Measurements from ENCODE around the gene NEXN. TPM values are rescaled to one million over a fixed set of nuclear protein-coding genes. Genes with fewer than 3 reads are reported as not detected.

NEXN gene
- total RNA-seq, 2 donors from 2014 or later: 1.0 to 10.9 TPM

GRCh38 chr1:77873461-77873860, 15.0 kb upstream of the NEXN start:
- no peaks in the 10 kb centered on the region for H3K36me3 ChIP-seq
- DNase-seq: no peak
- TF ChIP-seq CTCF (IDR thresholded peaks at IDR 0.05): no peak
- H3K4me3 ChIP-seq: no peak overlapping the region
- no peak overlapping the region for H3K9ac ChIP-seq (ENCODE audit: low read depth in 2 of 2, low read length in 2 of 2)
- H3K4me1 ChIP-seq: no peaks in the 10 kb centered on the region
- no peaks in the 10 kb centered on the region for H3K9me3 ChIP-seq
- intact Hi-C loops (cut with DNase I): no loop called here
- H3K27ac ChIP-seq: no peak overlapping the region
- H3K27me3 ChIP-seq: no peaks in the 10 kb centered on the region

GRCh38 chr1:77874804-77875445, 13.5 kb upstream of the NEXN start:
- no peak overlapping the region for H3K4me3 ChIP-seq
- no peak overlapping the region for H3K27ac ChIP-seq
- DNase-seq: no peak
- H3K36me3 ChIP-seq: no peaks in the 10 kb centered on the region
- no peaks in the 10 kb centered on the region for H3K9me3 ChIP-seq
- H3K27me3 ChIP-seq: no peaks in the 10 kb centered on the region
- H3K9ac ChIP-seq (ENCODE audit: low read depth in 2 of 2, low read length in 2 of 2): no peak overlapping the region
- no peaks in the 10 kb centered on the region for H3K4me1 ChIP-seq
- no peak for TF ChIP-seq CTCF (IDR thresholded peaks at IDR 0.05)
- intact Hi-C loops (cut with DNase I): no loop called here

- Histone ChIP-seq H3K36me3 (no peaks in the 10 kb centered on the region), H3K4me3 (no peak overlapping the region), H3K4me1 (no peaks in the 10 kb centered on the region), H3K9ac (ENCODE audit: low read depth in 2 of 2, low read length in 2 of 2) (no peak overlapping the region), H3K27me3 (no peaks in the 10 kb centered on the region), H3K27ac (no peak overlapping the region), H3K9me3 (no peaks in the 10 kb centered on the region)
- intact Hi-C loops (cut with DNase I): no loop called here
- no peak for DNase-seq
- no peak for TF ChIP-seq CTCF (IDR thresholded peaks at IDR 0.05)
Observed at GRCh38 chr1:77876884-77877283, 11.5 kb upstream of the NEXN start.

DNA sequence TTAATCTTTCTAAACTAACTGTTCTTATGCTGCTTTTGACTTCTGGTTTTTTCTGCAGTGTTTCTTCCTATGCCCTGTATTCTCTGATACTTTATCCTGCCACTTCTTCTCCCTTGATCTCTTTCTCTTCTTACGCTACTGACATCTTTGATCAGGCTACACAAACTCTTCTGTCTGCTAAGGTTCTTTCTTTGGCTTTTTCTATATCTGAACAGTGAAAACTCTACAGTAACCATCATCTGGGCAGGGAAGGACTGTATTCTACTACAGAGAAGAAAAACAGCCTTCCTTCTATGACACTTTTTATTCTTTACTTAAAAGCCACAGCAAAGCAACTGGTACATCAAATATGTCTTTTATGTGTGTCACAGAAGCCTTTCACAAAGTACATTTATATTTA, 7.4 kb upstream of the NEXN start:
- Histone ChIP-seq H3K36me3 (no peaks in the 10 kb centered on the region), H3K27me3 (no peaks in the 10 kb centered on the region), H3K4me1 (no peaks in the 10 kb centered on the region), H3K27ac (no peak overlapping the region), H3K4me3 (no peak overlapping the region), H3K9ac (ENCODE audit: low read depth in 2 of 2, low read length in 2 of 2) (no peak overlapping the region), H3K9me3 (no peaks in the 10 kb centered on the region)
- intact Hi-C loops (cut with DNase I): no loop called here
- no peak for TF ChIP-seq CTCF (IDR thresholded peaks at IDR 0.05)
- DNase-seq: no peak

- H3K27me3 ChIP-seq: no peaks in the 10 kb centered on the region
- TF ChIP-seq CTCF (IDR thresholded peaks at IDR 0.05): no peak
- H3K9me3 ChIP-seq: no peaks in the 10 kb centered on the region
- no peak for DNase-seq
- H3K36me3 ChIP-seq: no peaks in the 10 kb centered on the region
- H3K27ac ChIP-seq: no peak overlapping the region
- intact Hi-C loops (cut with DNase I): no loop called here
- H3K4me1 ChIP-seq: no peaks in the 10 kb centered on the region
- H3K4me3 ChIP-seq: no peak overlapping the region
- no peak overlapping the region for H3K9ac ChIP-seq (ENCODE audit: low read depth in 2 of 2, low read length in 2 of 2)
Observed at GRCh38 chr1:77882411-77882810, 6.0 kb upstream of the NEXN start.

Data from colonic mucosa (tissue), 4 donors.